GM12872 (cell line): ENCODE measurements around the gene NTF4.
"Not testable (repeated sequence)": the region's sequence is repeated elsewhere in the genome, so short reads cannot be mapped to it uniquely, and the experiment has no call there.

Source experiments
- CTCF ChIP-seq: IDR thresholded peaks from 3 replicates; pipeline ENCODE4 v1.5.1; 2011; ENCODE audit warnings: low read depth, mild to moderate bottlenecking, low read length, moderate library complexity; ENCODE audit not compliant: insufficient read depth

NTF4 gene

GRCh38 chr19:49061000-49061399, 3.6 kb downstream of the NTF4 start:
- TF ChIP-seq CTCF = no peak

- TF ChIP-seq CTCF = no peak
Measured at GRCh38 chr19:49059053-49059452, 5.6 kb downstream of the NTF4 start.

- no peak for TF ChIP-seq CTCF
Measured at GRCh38 chr19:49058562-49058961, 6.1 kb downstream of the NTF4 start.

- TF ChIP-seq CTCF = no peak
Measured at GRCh38 chr19:49057636-49058234, 6.9 kb downstream of the NTF4 start, which contains the start of gene CGB7. TSS of gene CGB7 (minus strand) at chr19:49057749. CDS start at chr19:49055375, 2,374 bp downstream.

- no peak for TF ChIP-seq CTCF
Measured at GRCh38 chr19:49056101-49056901, 8.3 kb downstream of the NTF4 start.

GRCh38 chr19:49049011-49049410, 15.6 kb downstream of the NTF4 start, which contains the start of gene CGB8:
TSS of gene CGB8 (minus strand) at chr19:49049111. CDS start at chr19:49048739, 372 bp downstream.
- not testable (repeated sequence) for TF ChIP-seq CTCF

- not testable (repeated sequence) for TF ChIP-seq CTCF
Measured at GRCh38 chr19:49043548-49043947, 21.1 kb downstream of the NTF4 start, which contains the start of gene CGB5. TSS of gene CGB5 (plus strand) at chr19:49043848. CDS start at chr19:49044210, 362 bp downstream.
